Panc1 (cell line): ENCODE results near the gene SMIM35. TPM values are rescaled to one million over a fixed set of nuclear protein-coding genes. Genes with fewer than 3 reads are reported as not detected.

Experiments used
- ATAC-seq: fragments of 200-7000 bp; cut with Tn5 transposase; 2 replicates; pipeline ENCODE4 v1.9.1; 2020; ENCODE audit warnings: mild to moderate bottlenecking, moderate library complexity
- BruUV-seq: library from RNA; stranded (reverse); fragments of 400-500 nt; replicated peaks from 2 replicates; lab custom pipeline; 2021; lab: Mats Ljungman, UMichigan
- CTCF ChIA-PET: fragments of 300-600 bp; sonication (Branson Sonifier 250); formaldehyde crosslinking; loops from one replicate; lab custom pipeline; 2022; ENCODE audit warnings: antibody characterized with exemption; lab: Charles Lee
- POLR2A ChIA-PET: fragments of 300-600 bp; sonication (Branson Sonifier 250); formaldehyde crosslinking; loops from one replicate; lab custom pipeline; 2022; ENCODE audit warnings: antibody characterized with exemption; lab: Charles Lee
- DNase-seq: peaks from one replicate; pipeline ENCODE4 v3.0.0-alpha.2; 2010; ENCODE audit warnings: low read depth, low spot score
- H3K27ac ChIP-seq: 2 replicates; pipeline ENCODE4 v1.5.1; 2011; ENCODE audit warnings: mild to moderate bottlenecking, low read length, inconsistent platforms
- H3K27me3 ChIP-seq: fragments of 200-500 bp; sonication (Bioruptor generic); 2 replicates; pipeline ENCODE4 v1.6.0; 2014; ENCODE audit warnings: low read length, inconsistent platforms; ENCODE audit not compliant: control insufficient read depth, insufficient read depth
- H3K36me3 ChIP-seq: fragments of 200-500 bp; sonication (Bioruptor generic); 2 replicates; pipeline ENCODE4 v1.5.1; 2014; ENCODE audit warnings: inconsistent platforms, mild to moderate bottlenecking, low read length, moderate library complexity; ENCODE audit not compliant: control insufficient read depth, insufficient read depth
- H3K4me1 ChIP-seq: 2 replicates; pipeline ENCODE4 v1.5.1; 2011; ENCODE audit warnings: inconsistent platforms, mild to moderate bottlenecking, low read length, moderate library complexity; ENCODE audit not compliant: control insufficient read depth, insufficient read depth
- H3K4me3 ChIP-seq, 2 experiments: 2 replicates each; pipeline ENCODE4 v1.5.1; 2011 to 2012; ENCODE audit warnings: low read depth in 2 of 2, low read length in 2 of 2, mild to moderate bottlenecking in 2 of 2, inconsistent platforms in 1 of 2, moderate library complexity in 1 of 2
- H3K9me3 ChIP-seq: fragments of 200-500 bp; sonication (Bioruptor generic); 2 replicates; pipeline ENCODE4 v1.5.1; 2014; ENCODE audit warnings: low read depth, mild to moderate bottlenecking, inconsistent platforms, low read length, moderate library complexity; ENCODE audit not compliant: control insufficient read depth, insufficient read depth
- CTCF ChIP-seq: fragments of 450-650 bp; IDR thresholded peaks from 2 replicates; pipeline ENCODE4 v1.5.1; 2017; ENCODE audit warnings: mild to moderate bottlenecking
- POLR2AphosphoS5 ChIP-seq: IDR thresholded peaks from 2 replicates; pipeline ENCODE4 v1.6.1; 2012; ENCODE audit warnings: mild to moderate bottlenecking, low read depth, low read length, moderate library complexity
- SIN3A ChIP-seq: IDR thresholded peaks from 2 replicates; pipeline ENCODE4 v1.6.1; 2012; ENCODE audit warnings: low read depth, mild to moderate bottlenecking, low read length, moderate library complexity, borderline replicate concordance; ENCODE audit not compliant: insufficient read depth
- TCF7L2 ChIP-seq: IDR thresholded peaks from 2 replicates; pipeline ENCODE4 v1.6.1; 2011; ENCODE audit warnings: mild to moderate bottlenecking, low read depth, low read length, inconsistent platforms
- in situ Hi-C: cut with HindIII; loops from 2 replicates; pipeline ENCODE4 v1.10.0; 2016; ENCODE audit warnings: low sequenced_read_pairs, low pct_unique_long_range_greater_than_20kb
- intact Hi-C: fragments of 100-400 bp; cut with micrococcal nuclease; formaldehyde crosslinking; loops from one replicate; pipeline ENCODE4 v1.10.0; 2022; ENCODE audit not compliant: unreplicated experiment
- total RNA-seq: library from RNA; stranded (reverse); gene quantifications from one replicate; pipeline ENCODE4 v1.2.1, GENCODE V29; 2021; ENCODE audit not compliant: unreplicated experiment
- TF ChIP-seq, protein P1 (sequence below), 2 experiments: IDR thresholded peaks; 2 replicates each; pipeline ENCODE4 v1.6.1; 2011 to 2012; ENCODE audit warnings: low read depth in 2 of 2, control low read depth in 1 of 2, low read length in 1 of 2, mild to moderate bottlenecking in 1 of 2, moderate library complexity in 1 of 2; ENCODE audit not compliant: insufficient read depth in 1 of 2

Gene SMIM35
- total RNA-seq, 1 experiment from 2014 or later = not detected

GRCh38 chr11:118068206-118068944 lies 18.4 kb downstream of the SMIM35 start:
- ChIA-PET CTCF (no interaction called here), POLR2A (no interaction called here)
- ATAC-seq = no peak; the same call in 1 of the 2 replicates
- no peaks in the 10 kb centered on the region for H3K36me3 ChIP-seq
- H3K27me3 ChIP-seq = no peaks in the 10 kb centered on the region
- in situ Hi-C loops = no loop called here
- no peak overlapping the region for H3K27ac ChIP-seq
- H3K9me3 ChIP-seq = no peaks in the 10 kb centered on the region
- BruUV-seq = no TSS peak
- no peak for DNase-seq
- intact Hi-C loops = no loop called here
- TF ChIP-seq SIN3A (no peak), CTCF (no peak), TCF7L2 (no peak), POLR2AphosphoS5 (no peak)
- TF ChIP-seq, protein P1, sequence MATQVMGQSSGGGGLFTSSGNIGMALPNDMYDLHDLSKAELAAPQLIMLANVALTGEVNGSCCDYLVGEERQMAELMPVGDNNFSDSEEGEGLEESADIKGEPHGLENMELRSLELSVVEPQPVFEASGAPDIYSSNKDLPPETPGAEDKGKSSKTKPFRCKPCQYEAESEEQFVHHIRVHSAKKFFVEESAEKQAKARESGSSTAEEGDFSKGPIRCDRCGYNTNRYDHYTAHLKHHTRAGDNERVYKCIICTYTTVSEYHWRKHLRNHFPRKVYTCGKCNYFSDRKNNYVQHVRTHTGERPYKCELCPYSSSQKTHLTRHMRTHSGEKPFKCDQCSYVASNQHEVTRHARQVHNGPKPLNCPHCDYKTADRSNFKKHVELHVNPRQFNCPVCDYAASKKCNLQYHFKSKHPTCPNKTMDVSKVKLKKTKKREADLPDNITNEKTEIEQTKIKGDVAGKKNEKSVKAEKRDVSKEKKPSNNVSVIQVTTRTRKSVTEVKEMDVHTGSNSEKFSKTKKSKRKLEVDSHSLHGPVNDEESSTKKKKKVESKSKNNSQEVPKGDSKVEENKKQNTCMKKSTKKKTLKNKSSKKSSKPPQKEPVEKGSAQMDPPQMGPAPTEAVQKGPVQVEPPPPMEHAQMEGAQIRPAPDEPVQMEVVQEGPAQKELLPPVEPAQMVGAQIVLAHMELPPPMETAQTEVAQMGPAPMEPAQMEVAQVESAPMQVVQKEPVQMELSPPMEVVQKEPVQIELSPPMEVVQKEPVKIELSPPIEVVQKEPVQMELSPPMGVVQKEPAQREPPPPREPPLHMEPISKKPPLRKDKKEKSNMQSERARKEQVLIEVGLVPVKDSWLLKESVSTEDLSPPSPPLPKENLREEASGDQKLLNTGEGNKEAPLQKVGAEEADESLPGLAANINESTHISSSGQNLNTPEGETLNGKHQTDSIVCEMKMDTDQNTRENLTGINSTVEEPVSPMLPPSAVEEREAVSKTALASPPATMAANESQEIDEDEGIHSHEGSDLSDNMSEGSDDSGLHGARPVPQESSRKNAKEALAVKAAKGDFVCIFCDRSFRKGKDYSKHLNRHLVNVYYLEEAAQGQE (IDR thresholded peaks at IDR 0.05; ENCODE audit: insufficient read depth in 1 of 2, low read depth in 2 of 2, low read length in 1 of 2) = no peak
- H3K4me3 ChIP-seq = no peak overlapping the region
- no peaks in the 10 kb centered on the region for H3K4me1 ChIP-seq

DNA sequence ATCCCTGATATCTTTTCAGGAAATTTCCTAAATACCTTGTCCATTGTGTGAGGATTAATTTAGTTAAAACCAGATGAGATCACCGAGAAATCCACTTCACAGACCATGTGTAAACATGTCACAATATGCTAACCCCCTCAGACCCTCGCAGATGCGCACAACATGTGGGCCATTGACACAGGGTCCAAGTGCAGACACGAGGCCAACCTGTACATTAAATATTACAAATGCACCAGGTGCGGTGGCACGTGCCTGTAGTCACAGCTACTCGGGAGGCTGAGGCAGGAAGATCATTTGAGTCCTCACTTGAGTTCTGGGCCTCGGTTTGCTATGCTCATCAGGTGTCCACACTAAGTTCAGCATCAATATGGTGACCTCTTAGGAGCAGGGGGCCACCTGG lies 19.8 kb downstream of the SMIM35 start:
- DNase-seq = no peak
- H3K27me3 ChIP-seq = no peaks in the 10 kb centered on the region
- no peak overlapping the region for H3K27ac ChIP-seq
- H3K9me3 ChIP-seq = no peaks in the 10 kb centered on the region
- intact Hi-C loops (no loop called here), in situ Hi-C loops (no loop called here)
- no peak for ATAC-seq
- H3K4me3 ChIP-seq = no peak overlapping the region
- CTCF ChIA-PET = no interaction called here
- no peak for TF ChIP-seq TCF7L2
- TF ChIP-seq, protein P1 (IDR thresholded peaks at IDR 0.05; ENCODE audit: insufficient read depth in 1 of 2, low read depth in 2 of 2, low read length in 1 of 2) = no peak
- no peak for TF ChIP-seq POLR2AphosphoS5
- no peak for TF ChIP-seq SIN3A
- no peak for TF ChIP-seq CTCF
- H3K36me3 ChIP-seq = no peaks in the 10 kb centered on the region
- no TSS peak for BruUV-seq
- POLR2A ChIA-PET = no interaction called here
- H3K4me1 ChIP-seq = no peaks in the 10 kb centered on the region
